ENCODE measurements around the gene SH3GLB1. TPM values are rescaled to one million over a fixed set of nuclear protein-coding genes. Genes with fewer than 3 reads are reported as not detected.

SH3GLB1 gene
- polyA plus RNA-seq, 1 donor from 2014 or later: 67.3 TPM

GRCh38 chr1:86714561-86715244, 10.3 kb downstream of the SH3GLB1 start:
- Histone ChIP-seq H3K9me2 (ENCODE audit: insufficient read depth, low read length) (no peaks in the 10 kb centered on the region), H3F3A (ENCODE audit: insufficient read depth, low read length, poor library complexity, severe bottlenecking) (no peaks in the 10 kb centered on the region), H2AFZ (ENCODE audit: low read depth, low read length) (no peak overlapping the region), H3K9me3 (ENCODE audit: low read length) (no peaks in the 10 kb centered on the region), H3K27ac (ENCODE audit: low read length) (no peak overlapping the region), H3K27me3 (ENCODE audit: insufficient read depth, low read depth, low read length) (no peaks in the 10 kb centered on the region), H4K20me1 (ENCODE audit: insufficient read depth) (no peaks in the 10 kb centered on the region), H3K4me2 (ENCODE audit: low read length) (no peak overlapping the region), H3K9ac (ENCODE audit: low read length) (no peak overlapping the region), H3K4me3 (ENCODE audit: low read length) (no peak overlapping the region), H3K36me3 (ENCODE audit: insufficient read depth, low read length) (no peaks in the 10 kb centered on the region), H3K79me2 (replicated peaks; ENCODE audit: insufficient read depth, low read length) (peaks cover 66% of the 10 kb centered on the region)
- no peak for TF ChIP-seq MXI1 (conservative IDR thresholded peaks at IDR 0.05; ENCODE audit: poor library complexity, severe bottlenecking)
- TF ChIP-seq EZH2 (IDR thresholded peaks at IDR 0.05; ENCODE audit: borderline replicate concordance, insufficient read depth, low read length, poor library complexity, severe bottlenecking): no peak
- TF ChIP-seq REST (IDR thresholded peaks at IDR 0.05; ENCODE audit: borderline replicate concordance): no peak
- TF ChIP-seq EP300 (conservative IDR thresholded peaks at IDR 0.05; ENCODE audit: poor library complexity, severe bottlenecking): no peak
- no peak for TF ChIP-seq POLR2AphosphoS5 (IDR thresholded peaks at IDR 0.05)
- no peak for TF ChIP-seq SMC3 (conservative IDR thresholded peaks at IDR 0.05; ENCODE audit: poor library complexity)
- TF ChIP-seq TAF1 (IDR thresholded peaks at IDR 0.05; ENCODE audit: low read depth): no peak
- TF ChIP-seq RAD21 (conservative IDR thresholded peaks at IDR 0.05): no peak
- no peak for TF ChIP-seq CTCF (IDR thresholded peaks at IDR 0.05; ENCODE audit: poor library complexity, severe bottlenecking)

- Histone ChIP-seq H3K36me3 (ENCODE audit: insufficient read depth, low read length) (no peaks in the 10 kb centered on the region), H3K4me3 (ENCODE audit: low read length) (no peak overlapping the region), H3K4me2 (ENCODE audit: low read length) (no peak overlapping the region), H4K20me1 (ENCODE audit: insufficient read depth) (no peaks in the 10 kb centered on the region), H2AFZ (ENCODE audit: low read depth, low read length) (no peak overlapping the region), H3K79me2 (replicated peaks; ENCODE audit: insufficient read depth, low read length) (peaks cover 41% of the 10 kb centered on the region), H3F3A (ENCODE audit: insufficient read depth, low read length, poor library complexity, severe bottlenecking) (no peaks in the 10 kb centered on the region), H3K27ac (ENCODE audit: low read length) (no peak overlapping the region), H3K9ac (ENCODE audit: low read length) (no peak overlapping the region), H3K27me3 (ENCODE audit: insufficient read depth, low read depth, low read length) (no peaks in the 10 kb centered on the region), H3K9me2 (ENCODE audit: insufficient read depth, low read length) (no peaks in the 10 kb centered on the region), H3K9me3 (ENCODE audit: low read length) (no peaks in the 10 kb centered on the region)
- TF ChIP-seq CTCF (IDR thresholded peaks at IDR 0.05; ENCODE audit: poor library complexity, severe bottlenecking) (no peak), TAF1 (IDR thresholded peaks at IDR 0.05; ENCODE audit: low read depth) (no peak)
Measured at GRCh38 chr1:86718786-86719185, 14.4 kb downstream of the SH3GLB1 start.
